ENCODE measurements around the gene PPP2R1B.

PPP2R1B gene

GRCh38 chr11:111748035-111748804, 18.0 kb downstream of the PPP2R1B start:
- DNase-seq (ENCODE audit: low read depth), result no peak

- no peak for DNase-seq (ENCODE audit: low read depth)
Measured at GRCh38 chr11:111745719-111746504, 20.3 kb downstream of the PPP2R1B start.

- DNase-seq (ENCODE audit: low read depth), result no peak
Measured at GRCh38 chr11:111743700-111744099, 22.5 kb downstream of the PPP2R1B start.

- DNase-seq (ENCODE audit: low read depth), result no peak
Measured at GRCh38 chr11:111741751-111742150, 24.4 kb downstream of the PPP2R1B start.

GRCh38 chr11:111739299-111739698, 26.9 kb downstream of the PPP2R1B start:
- DNase-seq (ENCODE audit: low read depth), result no peak

- no peak for DNase-seq (ENCODE audit: low read depth)
Measured at GRCh38 chr11:111737444-111738210, 28.6 kb downstream of the PPP2R1B start.

- no peak for DNase-seq (ENCODE audit: low read depth)
Measured at GRCh38 chr11:111736621-111737443, 29.4 kb downstream of the PPP2R1B start.

GRCh38 chr11:111736181-111736590, 30.0 kb downstream of the PPP2R1B start:
- DNase-seq (ENCODE audit: low read depth), result no peak

GRCh38 chr11:111735262-111736116, 30.7 kb downstream of the PPP2R1B start:
- no peak for DNase-seq (ENCODE audit: low read depth)

- DNase-seq (ENCODE audit: low read depth), result no peak
Measured at GRCh38 chr11:111734954-111735261, 31.3 kb downstream of the PPP2R1B start.

- DNase-seq (ENCODE audit: low read depth), result no peak
Measured at GRCh38 chr11:111734101-111734953, 31.9 kb downstream of the PPP2R1B start.

GRCh38 chr11:111733611-111734088, 32.5 kb downstream of the PPP2R1B start:
- no peak for DNase-seq (ENCODE audit: low read depth)

- DNase-seq (ENCODE audit: low read depth), result no peak
Measured at GRCh38 chr11:111733016-111733415, 33.2 kb downstream of the PPP2R1B start.

GRCh38 chr11:111731821-111732220, 34.4 kb downstream of the PPP2R1B start:
- no peak for DNase-seq (ENCODE audit: low read depth)

GRCh38 chr11:111730871-111731591, 35.2 kb downstream of the PPP2R1B start:
- DNase-seq (ENCODE audit: low read depth), result no peak

- DNase-seq (ENCODE audit: low read depth), result no peak
Measured at GRCh38 chr11:111729831-111730311, 36.3 kb downstream of the PPP2R1B start.

- no peak for DNase-seq (ENCODE audit: low read depth)
Measured at GRCh38 chr11:111729071-111729830, 36.9 kb downstream of the PPP2R1B start.

- DNase-seq (ENCODE audit: low read depth), result no peak
Measured at GRCh38 chr11:111727431-111727830, 38.8 kb downstream of the PPP2R1B start.

Measured in T follicular helper cell (primary cell).